ENCODE results near the gene PITPNM2.

DNA sequence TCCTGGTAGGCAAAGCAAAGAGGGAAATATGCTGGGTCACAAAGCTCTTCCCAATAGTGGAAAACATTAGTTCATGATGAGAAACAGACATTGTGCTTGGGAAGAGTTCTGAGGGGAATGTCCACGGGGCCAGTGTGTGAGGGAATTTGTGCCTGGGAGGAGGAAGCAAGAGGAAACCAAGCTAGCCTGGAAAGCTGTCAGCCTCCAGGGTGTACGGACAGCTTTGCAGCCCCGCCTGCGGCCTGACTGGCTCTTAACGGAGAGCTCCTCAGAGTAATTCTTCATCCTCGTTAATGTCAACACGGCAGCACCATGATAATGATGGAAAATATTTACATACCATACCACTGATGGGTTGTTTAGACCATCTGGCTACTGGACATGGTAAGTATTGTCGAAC is 32.4 kb downstream of the PITPNM2 start:
- no peak for TF ChIP-seq EZH2 (IDR thresholded peaks at IDR 0.05)
- TF ChIP-seq POLR2AphosphoS5 (IDR thresholded peaks at IDR 0.05; ENCODE audit: borderline replicate concordance, low read depth, low read length), result no peak

Measured in SK-N-MC (cell line).